Measurements from ENCODE around the gene KCNJ16. TPM values are rescaled to one million over a fixed set of nuclear protein-coding genes. Genes with fewer than 3 reads are reported as not detected.

Gene KCNJ16
- total RNA-seq, 4 donors from 2014 or later, result 0.57 to 0.67 TPM; not detected in 2

DNA sequence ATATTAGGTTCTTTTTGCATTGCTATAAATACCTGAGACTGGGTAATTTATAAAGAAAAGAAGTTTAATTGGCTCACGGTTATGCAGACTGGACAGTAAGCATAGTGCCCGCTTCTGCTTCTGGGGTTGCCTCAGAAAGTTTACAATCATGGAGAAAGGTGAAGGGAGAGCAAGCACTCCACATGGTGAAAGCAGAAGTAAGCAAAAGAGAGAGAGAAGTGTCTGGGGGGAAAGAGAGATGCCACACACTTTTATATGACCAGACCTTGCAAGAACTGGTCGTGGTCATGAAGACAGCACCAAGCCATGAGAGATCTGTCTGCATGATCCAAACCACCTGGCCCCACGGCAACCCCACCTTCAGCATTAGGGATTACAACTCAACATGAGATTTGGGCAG is 45.4 kb downstream of the KCNJ16 start:
- H3K27ac ChIP-seq, result no peak overlapping the region
- DNase-seq, result no peak

DNA sequence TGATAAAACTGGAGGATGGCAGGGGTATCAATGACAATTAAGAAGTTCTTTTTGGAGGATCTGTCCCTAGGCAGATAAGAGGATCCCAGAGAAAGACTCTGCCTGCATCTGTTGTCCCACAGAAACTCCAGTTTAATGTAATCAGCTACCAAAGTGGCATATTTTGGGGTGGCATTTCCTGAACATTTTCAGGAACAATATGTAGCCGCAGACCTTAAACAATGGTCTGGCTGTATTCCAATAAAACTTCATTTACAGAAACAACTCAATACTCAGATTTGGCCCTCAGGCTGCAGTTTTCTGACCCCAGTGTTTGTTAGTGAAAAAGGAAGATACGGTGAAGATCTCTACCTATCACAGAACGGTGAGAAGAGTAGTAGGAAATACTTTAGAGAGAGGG is 46.1 kb downstream of the KCNJ16 start:
- Histone ChIP-seq H3K4me3 (no peak overlapping the region), H3K36me3 (no peaks in the 10 kb centered on the region), H3K27ac (no peak overlapping the region), H3K27me3 (no peaks in the 10 kb centered on the region), H3K4me1 (peaks cover 0 to 9% (median 0%) of the 10 kb centered on the region in 4 donors), H3K9me3 (no peaks in the 10 kb centered on the region)
- TF ChIP-seq POLR2A (IDR thresholded peaks at IDR 0.05), result no peak
- TF ChIP-seq, protein P1, sequence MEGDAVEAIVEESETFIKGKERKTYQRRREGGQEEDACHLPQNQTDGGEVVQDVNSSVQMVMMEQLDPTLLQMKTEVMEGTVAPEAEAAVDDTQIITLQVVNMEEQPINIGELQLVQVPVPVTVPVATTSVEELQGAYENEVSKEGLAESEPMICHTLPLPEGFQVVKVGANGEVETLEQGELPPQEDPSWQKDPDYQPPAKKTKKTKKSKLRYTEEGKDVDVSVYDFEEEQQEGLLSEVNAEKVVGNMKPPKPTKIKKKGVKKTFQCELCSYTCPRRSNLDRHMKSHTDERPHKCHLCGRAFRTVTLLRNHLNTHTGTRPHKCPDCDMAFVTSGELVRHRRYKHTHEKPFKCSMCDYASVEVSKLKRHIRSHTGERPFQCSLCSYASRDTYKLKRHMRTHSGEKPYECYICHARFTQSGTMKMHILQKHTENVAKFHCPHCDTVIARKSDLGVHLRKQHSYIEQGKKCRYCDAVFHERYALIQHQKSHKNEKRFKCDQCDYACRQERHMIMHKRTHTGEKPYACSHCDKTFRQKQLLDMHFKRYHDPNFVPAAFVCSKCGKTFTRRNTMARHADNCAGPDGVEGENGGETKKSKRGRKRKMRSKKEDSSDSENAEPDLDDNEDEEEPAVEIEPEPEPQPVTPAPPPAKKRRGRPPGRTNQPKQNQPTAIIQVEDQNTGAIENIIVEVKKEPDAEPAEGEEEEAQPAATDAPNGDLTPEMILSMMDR (IDR thresholded peaks at IDR 0.05), result no peak
- no peak for DNase-seq

More for the DNA sequence above, 45.4 kb downstream of the KCNJ16 start:
- peaks cover 0 to 9% (median 0%) of the 10 kb centered on the region in 4 donors for H3K4me1 ChIP-seq
- no peaks in the 10 kb centered on the region for H3K27me3 ChIP-seq
- no peaks in the 10 kb centered on the region for H3K36me3 ChIP-seq
- H3K4me3 ChIP-seq, result no peak overlapping the region
- H3K9me3 ChIP-seq, result no peaks in the 10 kb centered on the region
- TF ChIP-seq, protein P1 (IDR thresholded peaks at IDR 0.05), result no peak
- no peak for TF ChIP-seq POLR2A (IDR thresholded peaks at IDR 0.05)

DNA sequence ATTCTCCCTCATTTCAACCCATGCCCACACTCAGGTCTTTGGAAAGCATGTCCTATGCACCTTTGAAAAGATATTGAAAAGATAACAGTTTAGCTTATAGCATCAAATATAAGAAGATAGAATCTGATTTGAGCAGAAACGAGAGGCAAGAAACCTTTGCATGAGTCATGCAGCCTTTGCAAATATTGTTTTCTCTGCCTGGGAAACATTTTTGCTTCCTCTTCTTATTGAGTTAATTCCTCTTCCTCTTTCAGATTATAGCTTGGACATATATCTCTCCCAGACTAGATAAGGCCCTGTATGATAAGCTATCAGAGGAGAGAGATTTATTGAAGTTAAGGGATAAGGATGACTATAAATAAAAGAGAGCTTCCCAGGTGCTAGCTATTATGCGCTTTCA is 48.2 kb downstream of the KCNJ16 start:
- no peak for TF ChIP-seq POLR2A (IDR thresholded peaks at IDR 0.05)
- TF ChIP-seq, protein P1 (IDR thresholded peaks at IDR 0.05), result no peak
- Histone ChIP-seq H3K4me1 (peaks cover 0 to 9% (median 0%) of the 10 kb centered on the region in 4 donors), H3K27me3 (no peaks in the 10 kb centered on the region), H3K36me3 (no peaks in the 10 kb centered on the region), H3K9me3 (no peaks in the 10 kb centered on the region), H3K4me3 (no peak overlapping the region), H3K27ac (no peak overlapping the region)
- DNase-seq, result no peak

DNA sequence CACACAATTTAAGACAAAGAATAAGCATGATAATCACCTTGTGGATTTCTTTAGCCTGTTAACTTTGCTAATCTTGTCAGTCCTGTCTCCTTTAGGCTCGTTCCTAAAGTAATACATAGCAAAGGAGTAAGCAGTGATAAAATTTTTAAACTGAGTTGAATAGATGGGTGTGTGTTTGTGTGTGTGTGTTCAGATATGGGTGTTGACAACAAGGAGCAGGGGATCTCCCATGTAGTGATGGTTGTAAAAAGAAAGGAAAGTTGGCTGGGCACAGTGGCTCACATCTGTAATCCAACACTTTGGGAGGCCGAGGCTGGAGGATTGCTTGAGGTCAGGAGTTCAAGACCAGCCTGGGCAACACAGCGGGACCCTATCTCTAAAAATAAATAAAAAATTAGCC is 49.7 kb downstream of the KCNJ16 start:
- H3K27ac ChIP-seq, result no peak overlapping the region
- peaks cover 0 to 9% (median 0%) of the 10 kb centered on the region in 4 donors for H3K4me1 ChIP-seq
- no peaks in the 10 kb centered on the region for H3K27me3 ChIP-seq
- no peak overlapping the region for H3K4me3 ChIP-seq
- TF ChIP-seq POLR2A (IDR thresholded peaks at IDR 0.05), result no peak
- TF ChIP-seq, protein P1 (IDR thresholded peaks at IDR 0.05), result no peak
- no peaks in the 10 kb centered on the region for H3K9me3 ChIP-seq
- no peaks in the 10 kb centered on the region for H3K36me3 ChIP-seq
- DNase-seq, result no peak

DNA sequence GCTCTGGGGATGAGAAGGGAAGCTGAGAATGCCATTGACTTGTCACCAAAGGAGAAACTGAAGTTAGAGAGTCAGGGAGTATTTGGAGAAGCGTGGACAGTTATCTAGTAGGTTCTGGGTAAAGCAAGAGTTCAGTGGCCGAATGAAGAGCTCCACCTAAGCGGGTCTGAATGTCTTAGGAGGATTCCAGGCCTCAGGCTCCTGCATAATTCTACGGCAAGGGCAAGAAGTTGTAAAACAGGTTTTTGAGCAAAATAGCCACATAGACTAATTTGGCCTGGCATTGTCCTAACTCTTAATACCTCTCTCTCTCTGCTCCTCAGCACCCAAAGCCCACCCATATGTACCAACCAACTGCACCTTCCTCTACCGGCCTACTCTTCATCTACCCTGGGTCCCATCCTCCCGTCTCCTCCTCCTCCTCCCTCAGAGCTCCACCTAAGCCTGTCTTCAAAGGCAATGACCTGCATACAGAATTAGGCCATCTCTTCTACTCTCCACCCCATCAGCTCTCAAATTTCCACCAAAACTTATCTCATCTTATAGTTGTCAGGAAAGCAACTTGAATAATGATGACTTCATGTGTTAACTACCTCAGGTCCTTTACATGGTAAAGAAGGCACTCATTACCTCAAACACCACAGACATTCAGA is 52.3 kb downstream of the KCNJ16 start:
- no peak for DNase-seq
- H3K4me1 ChIP-seq, result peaks cover 0 to 9% (median 0%) of the 10 kb centered on the region in 4 donors
- TF ChIP-seq, protein P1 (IDR thresholded peaks at IDR 0.05), result no peak
- no peak for TF ChIP-seq POLR2A (IDR thresholded peaks at IDR 0.05)

More for the DNA sequence above, 52.3 kb downstream of the KCNJ16 start:
- no peak overlapping the region for H3K27ac ChIP-seq
- no peak overlapping the region for H3K4me3 ChIP-seq
- no peaks in the 10 kb centered on the region for H3K36me3 ChIP-seq
- H3K27me3 ChIP-seq, result no peaks in the 10 kb centered on the region
- no peaks in the 10 kb centered on the region for H3K9me3 ChIP-seq
